K562 (cell line): ENCODE measurements around the gene GPR37. TPM values are rescaled to one million over a fixed set of nuclear protein-coding genes. Genes with fewer than 3 reads are reported as not detected.

Experiments used
- ATAC-seq: fragments of 200-7000 bp; cut with Tn5 transposase; 3 replicates; pipeline ENCODE4 v1.9.1; 2020; ENCODE audit warnings: moderate library complexity
- BruUV-seq: library from RNA; stranded (reverse); fragments of 400-500 nt; replicated peaks from 2 replicates; lab custom pipeline; 2021; lab: Mats Ljungman, UMichigan
- CTCF ChIA-PET: fragments of 300-600 bp; formaldehyde crosslinking; extraction: SDS; loops from one replicate; lab custom pipeline; 2021; ENCODE audit warnings: low intra/inter-chr PET ratio; lab: Yijun Ruan, JAX
- POLR2A ChIA-PET: fragments of 300-600, 350-650 bp; sonication (Branson Sonifier 250); formaldehyde crosslinking; extraction: SDS; loops from one replicate; lab custom pipeline; 2021; ENCODE audit warnings: antibody characterized with exemption, inconsistent platforms; lab: Yijun Ruan, JAX
- DNase-seq, 4 experiments: peaks; one replicate each; pipeline versions ENCODE4 v3.0.0 to v3.0.0-alpha.2; 2011 to 2018; ENCODE audit warnings: low spot score in 3 of 4, mixed read lengths in 3 of 4; ENCODE audit errors: extremely low read depth in 1 of 4
- FAIRE-seq: peaks from 2 replicates; lab custom pipeline; 2011; peaks lifted over from hg19 to GRCh38; lab: Jason Lieb, UNC
- H2AFZ ChIP-seq: 2 replicates; pipeline ENCODE4 v1.6.0; 2011; ENCODE audit warnings: low read depth, low read length, control low read depth, inconsistent platforms
- H3K27ac ChIP-seq: fragments of 200-600 bp; 3 replicates; pipeline ENCODE4 v1.8.0; 2011; ENCODE audit warnings: low read depth, mild to moderate bottlenecking, control low read depth, inconsistent platforms, low read length, moderate library complexity, mixed read lengths; ENCODE audit errors: extremely low read depth
- H3K27me3 ChIP-seq, 2 experiments: fragments of 300-600 bp in 1 of 2; 2 replicates in 1 of 2; 3 replicates in 1 of 2; pipeline versions ENCODE4 v1.6.0 to v1.8.0; 2011; ENCODE audit warnings: inconsistent platforms in 2 of 2, low read length in 2 of 2, mild to moderate bottlenecking in 1 of 2, mixed read lengths in 1 of 2, moderate library complexity in 1 of 2; ENCODE audit not compliant: control insufficient read depth in 2 of 2, insufficient read depth in 2 of 2
- H3K36me3 ChIP-seq: fragments of 300-600 bp; 3 replicates; pipeline ENCODE4 v1.8.0; 2011; ENCODE audit warnings: mild to moderate bottlenecking, low read length, inconsistent platforms; ENCODE audit not compliant: control insufficient read depth, insufficient read depth
- H3K4me1 ChIP-seq, 2 experiments: fragments of 200-600 bp in 1 of 2; replicated peaks in 1 of 2; 2 replicates in 1 of 2; 3 replicates in 1 of 2; pipeline versions ENCODE4 v1.5.1 to v1.8.0; 2011; ENCODE audit warnings: inconsistent platforms in 2 of 2, low read length in 2 of 2, mild to moderate bottlenecking in 1 of 2, mixed read lengths in 1 of 2, moderate library complexity in 1 of 2; ENCODE audit not compliant: control insufficient read depth in 2 of 2, insufficient read depth in 2 of 2
- H3K4me2 ChIP-seq: 2 replicates; pipeline ENCODE4 v1.6.1; 2011; ENCODE audit warnings: low read length, control low read depth, inconsistent platforms, mixed read lengths; ENCODE audit not compliant: insufficient read depth
- H3K4me3 ChIP-seq: fragments of 200-600 bp; sonication (generic), shearing (Covaris generic); 2 replicates; pipeline ENCODE4 v1.5.1; 2016; ENCODE audit warnings: control low read depth, inconsistent platforms
- H3K79me2 ChIP-seq: fragments of 200-600 bp; 3 replicates; pipeline ENCODE4 v1.8.0; 2011; ENCODE audit warnings: low read length, inconsistent platforms; ENCODE audit not compliant: control insufficient read depth, insufficient read depth
- H3K9ac ChIP-seq, 2 experiments: 2 replicates each; pipeline versions ENCODE4 v1.6.0 to v1.6.1; 2011; ENCODE audit warnings: low read depth in 2 of 2, low read length in 2 of 2, control low read depth in 1 of 2, inconsistent platforms in 1 of 2, mild to moderate bottlenecking in 1 of 2, mixed read lengths in 1 of 2; ENCODE audit not compliant: insufficient read depth in 1 of 2
- H3K9me1 ChIP-seq: one replicate; pipeline ENCODE4 v1.6.0; 2011; ENCODE audit warnings: inconsistent platforms, mild to moderate bottlenecking, low read length, moderate library complexity; ENCODE audit not compliant: control insufficient read depth, insufficient read depth
- H3K9me3 ChIP-seq: replicated peaks from 2 replicates; pipeline ENCODE4 v1.5.1; 2011; ENCODE audit warnings: low read depth, low read length, inconsistent platforms; ENCODE audit not compliant: control insufficient read depth, insufficient read depth
- H4K20me1 ChIP-seq: replicated peaks from 2 replicates; pipeline ENCODE4 v1.6.1; 2011; ENCODE audit warnings: low read length, inconsistent platforms, mixed read lengths; ENCODE audit not compliant: control insufficient read depth, insufficient read depth
- ADNP ChIP-seq: fragments of 200-800 bp; sonication (Bioruptor generic); IDR thresholded peaks from 2 replicates; pipeline ENCODE4 v1.6.1; 2016; ENCODE audit warnings: missing genetic modification characterization, missing compliant biosample characterization
- BRCA1 ChIP-seq, 2 experiments: fragments of 450-650 bp in 1 of 2; sonication (generic) in 1 of 2; formaldehyde crosslinking in 1 of 2; IDR thresholded peaks; 2 replicates each; pipeline versions ENCODE4 v1.5.0 to v1.6.1; 2017 to 2020; ENCODE audit warnings: mild to moderate bottlenecking in 1 of 2, missing genetic modification reagents in 1 of 2
- C11orf30 ChIP-seq: fragments of 450-650 bp; IDR thresholded peaks from 2 replicates; pipeline ENCODE4 v1.6.1; 2016; ENCODE audit warnings: low read depth, mild to moderate bottlenecking
- FUS ChIP-seq: fragments of 200-400 bp; formaldehyde crosslinking; optimal IDR thresholded peaks from 2 replicates; pipeline ENCODE3; 2017; ENCODE audit warnings: low read depth, low read length
- JUND ChIP-seq, 2 experiments: IDR thresholded peaks; 2 replicates in 1 of 2; 3 replicates in 1 of 2; pipeline ENCODE4 v1.6.1; 2011; ENCODE audit warnings: borderline replicate concordance in 2 of 2, low read depth in 2 of 2, low read length in 2 of 2, improper control_type of control experiment in 1 of 2, missing biosample characterization in 1 of 2, missing genetic modification characterization in 1 of 2, missing genetic modification reagents in 1 of 2
- MAFG ChIP-seq: fragments of 450-650 bp; conservative IDR thresholded peaks from 2 replicates; pipeline ENCODE4 v1.6.1; 2016; ENCODE audit warnings: missing genetic modification characterization, missing compliant biosample characterization
- NR2C1 ChIP-seq, 2 experiments: fragments of 450-650 bp; IDR thresholded peaks; 2 replicates each; pipeline ENCODE4 v1.6.1; 2017; ENCODE audit warnings: mild to moderate bottlenecking in 2 of 2, antibody characterized with exemption in 1 of 2, inconsistent platforms in 1 of 2, missing compliant biosample characterization in 1 of 2, missing genetic modification characterization in 1 of 2
- PRMT5 ChIP-seq: sonication (generic); formaldehyde crosslinking; IDR thresholded peaks from 2 replicates; pipeline ENCODE4 v1.5.0; 2020; ENCODE audit warnings: missing genetic modification reagents
- RFX1 ChIP-seq: fragments of 450-650 bp; IDR thresholded peaks from 2 replicates; pipeline ENCODE4 v1.6.1; 2016; ENCODE audit warnings: mild to moderate bottlenecking, moderate library complexity
- SIRT6 ChIP-seq: IDR thresholded peaks from one replicate; pipeline ENCODE4 v1.6.1; 2012; ENCODE audit warnings: low read depth, mild to moderate bottlenecking, control low read depth, inconsistent platforms, low read length, moderate library complexity
- TRIM28 ChIP-seq: fragments of 450-650 bp; IDR thresholded peaks from 2 replicates; pipeline ENCODE4 v1.6.1; 2017
- ZNF316 ChIP-seq: fragments of 450-650 bp; IDR thresholded peaks from 2 replicates; pipeline ENCODE4 v1.6.1; 2016
- in situ Hi-C: fragments of 300-500 bp; cut with MboI; formaldehyde crosslinking; loops from 4 replicates; pipeline ENCODE4 v1.15.0; 2018; ENCODE audit warnings: inconsistent platforms, mixed read lengths
- intact Hi-C: fragments of 100-400 bp; cut with micrococcal nuclease; formaldehyde crosslinking; loops from 2 replicates; pipeline ENCODE4 v1.14.2; 2022
- polyA plus RNA-seq, 8 experiments: library from polyadenylated mRNA; depleted of rRNA in 4 of 8; stranded (reverse) in 5 of 8; unstranded in 3 of 8; fragments of >200 nt; fragmentation: Nextera tagmentation in 2 of 8; fragmentation: Illumina TruSeq in 1 of 8; extraction: Ambion mirVana in 2 of 8; extraction: Trizol in 1 of 8; gene quantifications; 2 replicates each; pipeline versions ENCODE4 v1.2.1 to v1.2.3, GENCODE V29; 2011 to 2014; ENCODE audit warnings: inconsistent platforms in 1 of 8, missing spikeins in 1 of 8
- total RNA-seq, 7 experiments: library from RNA; depleted of rRNA in 6 of 7; stranded (reverse); fragments of >200 nt in 6 of 7; fragmentation: Illumina TruSeq in 2 of 7; extraction: Trizol in 2 of 7; gene quantifications; 2 replicates each; pipeline versions ENCODE4 v1.2.1 to v1.2.3, GENCODE V29; 2011 to 2021; ENCODE audit warnings: low replicate concordance in 1 of 7
- TF ChIP-seq, protein P1 (sequence below), 2 experiments: fragments of 450-650 bp; conservative IDR thresholded peaks; 2 replicates each; pipeline ENCODE4 v1.6.1; 2017; ENCODE audit warnings: mild to moderate bottlenecking in 2 of 2, moderate library complexity in 2 of 2
- TF ChIP-seq, protein P2 (sequence below): fragments of 250-450 bp; sonication (Bioruptor Pico); IDR thresholded peaks from 2 replicates; pipeline ENCODE4 v1.8.0; 2022; ENCODE audit warnings: moderate library complexity, mild to moderate bottlenecking, inconsistent platforms
- TF ChIP-seq, protein P3 (sequence below): fragments of 450-650 bp; formaldehyde crosslinking; IDR thresholded peaks from 2 replicates; pipeline ENCODE4 v1.4.0; 2022; ENCODE audit warnings: missing genetic modification characterization

Gene GPR37
- total and polyA plus RNA-seq, 9 of the 15 experiments (the other 6 are each of a cell fraction or from before 2014, with no cell fraction given) = 0.03 TPM; not detected in 8

DNA sequence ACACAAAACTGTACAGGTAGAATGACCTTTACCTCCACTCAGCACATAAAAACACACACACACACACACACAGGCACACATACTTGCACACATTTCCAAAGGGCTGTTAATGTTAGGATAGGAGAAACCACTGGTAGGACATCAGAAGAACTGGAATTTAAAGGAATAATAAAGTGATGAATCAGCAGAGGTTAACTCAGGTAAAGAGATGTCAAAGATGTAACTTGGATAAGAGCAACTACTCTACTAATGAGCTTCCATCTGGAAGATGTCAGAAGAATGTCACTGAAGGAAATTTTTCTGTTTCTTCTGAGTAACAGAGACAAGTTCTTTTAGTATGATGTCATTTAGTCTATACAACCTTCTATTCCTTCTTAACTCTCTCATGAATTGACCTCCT is 26.4 kb upstream of the GPR37 start:
- CTCF ChIA-PET = no interaction called here
- in situ Hi-C loops = no loop called here

More for the DNA sequence above, 26.4 kb upstream of the GPR37 start:
- Histone ChIP-seq H3K9me3 (no peaks in the 10 kb centered on the region), H3K79me2 (no peaks in the 10 kb centered on the region), H3K4me2 (no peak overlapping the region), H2AFZ (no peak overlapping the region), H3K27ac (no peak overlapping the region), H3K4me1 (no peaks in the 10 kb centered on the region), H3K9ac (no peak overlapping the region), H3K27me3 (no peaks in the 10 kb centered on the region; a peak in 1 of 5 replicates), H3K9me1 (no peaks in the 10 kb centered on the region), H4K20me1 (no peaks in the 10 kb centered on the region), H3K4me3 (no peak overlapping the region), H3K36me3 (no peaks in the 10 kb centered on the region)
- intact Hi-C loops = no loop called here
- ATAC-seq (no peak), FAIRE-seq (no peak), DNase-seq (no peak)
- TF ChIP-seq C11orf30 (peak; percentile 58; the same call in 1 of the 2 replicates), SIRT6 (no peak), ADNP (tag) (no peak), NR2C1 (IDR thresholded peaks at IDR 0.05) (no peak), NR2C1 (tag; IDR thresholded peaks at IDR 0.05) (no peak), RFX1 (no peak), ZNF316 (peak; percentile 82), JUND (IDR thresholded peaks at IDR 0.05; ENCODE audit: borderline replicate concordance, low read depth, low read length) (no peak), JUND (tag; IDR thresholded peaks at IDR 0.05; ENCODE audit: borderline replicate concordance, low read depth, low read length) (no peak), FUS (no peak), PRMT5 (no peak), MAFG (tag) (peak; percentile 54; the same call in 1 of the 2 replicates), TRIM28 (no peak), BRCA1 (IDR thresholded peaks at IDR 0.05) (no peak), BRCA1 (CRISPR knock-in tag; IDR thresholded peaks at IDR 0.05) (no peak)
- TF ChIP-seq, protein P1, sequence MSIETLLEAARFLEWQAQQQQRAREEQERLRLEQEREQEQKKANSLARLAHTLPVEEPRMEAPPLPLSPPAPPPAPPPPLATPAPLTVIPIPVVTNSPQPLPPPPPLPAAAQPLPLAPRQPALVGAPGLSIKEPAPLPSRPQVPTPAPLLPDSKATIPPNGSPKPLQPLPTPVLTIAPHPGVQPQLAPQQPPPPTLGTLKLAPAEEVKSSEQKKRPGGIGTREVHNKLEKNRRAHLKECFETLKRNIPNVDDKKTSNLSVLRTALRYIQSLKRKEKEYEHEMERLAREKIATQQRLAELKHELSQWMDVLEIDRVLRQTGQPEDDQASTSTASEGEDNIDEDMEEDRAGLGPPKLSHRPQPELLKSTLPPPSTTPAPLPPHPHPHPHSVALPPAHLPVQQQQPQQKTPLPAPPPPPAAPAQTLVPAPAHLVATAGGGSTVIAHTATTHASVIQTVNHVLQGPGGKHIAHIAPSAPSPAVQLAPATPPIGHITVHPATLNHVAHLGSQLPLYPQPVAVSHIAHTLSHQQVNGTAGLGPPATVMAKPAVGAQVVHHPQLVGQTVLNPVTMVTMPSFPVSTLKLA (conservative IDR thresholded peaks at IDR 0.05) = no peak
- TF ChIP-seq, protein P2, sequence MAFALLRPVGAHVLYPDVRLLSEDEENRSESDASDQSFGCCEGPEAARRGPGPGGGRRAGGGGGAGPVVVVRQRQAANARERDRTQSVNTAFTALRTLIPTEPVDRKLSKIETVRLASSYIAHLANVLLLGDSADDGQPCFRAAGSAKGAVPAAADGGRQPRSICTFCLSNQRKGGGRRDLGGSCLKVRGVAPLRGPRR = no peak
- TF ChIP-seq, protein P3, sequence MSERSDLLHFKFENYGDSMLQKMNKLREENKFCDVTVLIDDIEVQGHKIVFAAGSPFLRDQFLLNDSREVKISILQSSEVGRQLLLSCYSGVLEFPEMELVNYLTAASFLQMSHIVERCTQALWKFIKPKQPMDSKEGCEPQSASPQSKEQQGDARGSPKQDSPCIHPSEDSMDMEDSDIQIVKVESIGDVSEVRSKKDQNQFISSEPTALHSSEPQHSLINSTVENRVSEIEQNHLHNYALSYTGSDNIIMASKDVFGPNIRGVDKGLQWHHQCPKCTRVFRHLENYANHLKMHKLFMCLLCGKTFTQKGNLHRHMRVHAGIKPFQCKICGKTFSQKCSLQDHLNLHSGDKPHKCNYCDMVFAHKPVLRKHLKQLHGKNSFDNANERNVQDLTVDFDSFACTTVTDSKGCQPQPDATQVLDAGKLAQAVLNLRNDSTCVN = no peak
- BruUV-seq = no TSS peak
- POLR2A ChIA-PET = no interaction called here
